A673 (cell line): ENCODE data around the gene CCDC106. TPM values are rescaled to one million over a fixed set of nuclear protein-coding genes. Genes with fewer than 3 reads are reported as not detected.

Source experiments
- BruUV-seq: library from RNA; stranded (reverse); fragments of 400-500 nt; replicated peaks from 2 replicates; lab custom pipeline; 2021; lab: Mats Ljungman, UMichigan
- CTCF ChIA-PET: fragments of 300-600 bp; sonication (Branson Sonifier 250); formaldehyde crosslinking; loops from one replicate; lab custom pipeline; 2022; ENCODE audit warnings: antibody characterized with exemption; lab: Charles Lee
- POLR2A ChIA-PET: fragments of 300-600 bp; sonication (Branson Sonifier 250); formaldehyde crosslinking; loops from one replicate; lab custom pipeline; 2022; ENCODE audit warnings: antibody characterized with exemption; ENCODE audit not compliant: low non-redundant PET; lab: Charles Lee
- DNase-seq: peaks from one replicate; pipeline ENCODE4 v3.0.0-alpha.2; 2015; ENCODE audit warnings: low spot score
- H3K27ac ChIP-seq: fragments of 200-600 bp; sonication (generic); 2 replicates; pipeline ENCODE4 v1.5.1; 2016; ENCODE audit warnings: mixed run types, low read depth, mild to moderate bottlenecking, mixed read lengths, antibody characterized with exemption, low read length; ENCODE audit not compliant: poor library complexity, severe bottlenecking
- H3K27me3 ChIP-seq: fragments of 200-600 bp; sonication (generic); replicated peaks from 2 replicates; pipeline ENCODE4 v1.6.1; 2017; ENCODE audit warnings: mixed run types, low read depth, mild to moderate bottlenecking, mixed read lengths, antibody characterized with exemption, low read length; ENCODE audit not compliant: insufficient read depth, poor library complexity
- H3K36me3 ChIP-seq: fragments of 200-600 bp; sonication (generic); 2 replicates; pipeline ENCODE4 v1.6.1; 2016; ENCODE audit warnings: mixed run types, mild to moderate bottlenecking, mixed read lengths, antibody characterized with exemption, low read length; ENCODE audit not compliant: insufficient read depth, poor library complexity, severe bottlenecking
- H3K4me1 ChIP-seq: fragments of 200-600 bp; sonication (generic); 2 replicates; pipeline ENCODE4 v1.6.1; 2017; ENCODE audit warnings: mixed run types, mild to moderate bottlenecking, mixed read lengths, antibody characterized with exemption, low read length; ENCODE audit not compliant: insufficient read depth, poor library complexity, severe bottlenecking
- H3K4me3 ChIP-seq: fragments of 200-600 bp; sonication (generic); 2 replicates; pipeline ENCODE4 v1.5.1; 2016; ENCODE audit warnings: low read depth, mixed run types, mild to moderate bottlenecking, mixed read lengths, low read length; ENCODE audit not compliant: poor library complexity, severe bottlenecking
- H3K9me3 ChIP-seq: fragments of 200-600 bp; sonication (generic); 2 replicates; pipeline ENCODE4 v1.6.1; 2016; ENCODE audit warnings: mixed run types, low read depth, mild to moderate bottlenecking, mixed read lengths, antibody characterized with exemption, low read length; ENCODE audit not compliant: poor library complexity, severe bottlenecking
- EZH2 ChIP-seq: fragments of 200-600 bp; sonication (generic); IDR thresholded peaks from 2 replicates; pipeline ENCODE4 v1.6.1; 2017; ENCODE audit warnings: borderline replicate concordance, low read depth, mild to moderate bottlenecking, mixed read lengths, antibody characterized with exemption, low read length; ENCODE audit not compliant: poor library complexity, severe bottlenecking
- intact Hi-C: fragments of 100-400 bp; cut with micrococcal nuclease; formaldehyde crosslinking; loops from one replicate; pipeline ENCODE4 v1.10.0; 2022; ENCODE audit not compliant: unreplicated experiment
- total RNA-seq: library from RNA; stranded (reverse); gene quantifications from 2 replicates; pipeline ENCODE4 v1.2.3, GENCODE V29; 2021
- TF ChIP-seq, protein P1 (sequence below): fragments of 300-800, 200-600 bp; sonication (generic); conservative IDR thresholded peaks from 2 replicates; pipeline ENCODE4 v1.5.1; 2017; ENCODE audit warnings: low read depth, mild to moderate bottlenecking, antibody characterized with exemption, low read length, moderate library complexity, mixed read lengths

Gene CCDC106
- total RNA-seq, 1 experiment from 2014 or later: 41.5 TPM

DNA sequence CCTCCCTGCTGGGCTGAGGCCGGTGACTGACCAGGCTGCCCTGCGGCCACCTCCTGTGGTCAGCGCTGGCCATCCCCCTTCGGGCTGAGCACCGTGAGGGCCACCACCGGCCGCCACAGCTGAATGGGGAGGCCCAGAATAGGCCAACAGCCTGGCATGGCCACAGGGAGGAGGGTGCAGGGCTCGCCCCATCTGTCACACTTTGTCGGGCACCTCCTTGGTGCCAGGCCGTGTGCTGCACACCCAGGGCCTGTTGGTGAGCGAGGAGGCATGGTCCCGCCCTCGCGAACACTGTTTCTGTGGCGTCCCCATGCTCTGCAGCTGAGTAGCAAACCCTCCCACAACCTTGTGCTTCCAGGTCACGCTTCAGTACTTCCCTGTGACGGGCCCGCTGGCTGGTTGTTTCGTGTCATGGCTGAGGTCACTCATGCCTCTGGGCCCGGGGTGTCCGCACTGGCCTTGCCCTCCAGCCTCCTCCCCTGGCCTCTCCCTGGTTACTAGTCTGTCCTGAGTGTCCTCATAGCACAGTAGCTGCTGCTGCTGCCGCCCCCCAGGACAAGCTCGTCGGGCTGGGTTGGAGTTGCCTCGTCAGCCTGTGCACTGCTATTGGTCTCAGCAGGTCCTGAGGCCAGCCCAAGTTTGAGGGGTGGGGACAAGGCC is 42.2 kb downstream of the CCDC106 start:
- no peak for TF ChIP-seq EZH2
- ChIA-PET POLR2A (no interaction called here), CTCF (interaction anchor here (1.1 kb wide), 1 partner anchor 13 kb away, joined by 3 read pairs; no protein-coding TSS in a partner anchor)
- no peaks in the 10 kb centered on the region for H3K9me3 ChIP-seq
- no peak overlapping the region for H3K4me3 ChIP-seq
- no peaks in the 10 kb centered on the region for H3K4me1 ChIP-seq
- peaks cover 49% of the 10 kb centered on the region for H3K36me3 ChIP-seq
- intact Hi-C loops: no loop called here
- DNase-seq: no peak
- no peaks in the 10 kb centered on the region for H3K27me3 ChIP-seq
- no TSS peak for BruUV-seq
- no peak overlapping the region for H3K27ac ChIP-seq

DNA sequence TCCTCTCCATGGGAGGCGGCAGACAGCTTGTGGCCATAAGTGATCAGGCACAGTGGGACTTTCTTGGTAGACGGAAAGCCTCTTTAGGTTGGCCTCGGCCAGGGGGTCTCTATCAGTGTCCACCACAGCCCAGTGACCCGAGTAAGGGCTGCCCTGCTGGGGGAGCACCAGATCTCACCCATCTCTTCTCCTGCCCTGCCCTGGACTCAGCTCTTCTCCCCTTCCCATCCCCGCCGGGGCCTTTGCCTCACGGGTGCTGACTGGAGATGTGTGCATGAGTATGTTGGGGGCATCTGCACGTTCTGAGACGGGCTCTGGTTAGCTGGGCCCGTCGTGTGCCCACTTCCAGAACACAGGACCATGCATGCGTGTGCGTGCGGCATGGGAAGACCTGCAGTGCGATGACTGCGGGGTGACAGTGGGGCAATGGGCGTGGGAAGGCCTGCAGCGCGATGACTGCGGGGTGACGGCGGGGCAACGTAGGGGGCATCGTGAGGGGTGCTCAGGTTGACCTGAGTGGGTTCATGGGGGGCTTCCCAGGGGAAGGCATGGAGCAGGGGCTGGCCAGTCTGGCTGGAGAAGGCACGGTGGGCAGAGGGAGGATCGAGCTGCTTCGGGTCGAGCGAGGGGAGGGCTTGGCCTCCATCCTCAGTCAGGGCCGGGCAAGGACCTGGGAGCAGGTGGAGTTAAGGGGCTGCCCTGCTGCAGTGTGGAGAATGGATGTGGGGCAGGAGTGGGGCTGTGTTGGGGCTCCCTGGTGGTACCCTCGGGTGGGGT is 42.9 kb downstream of the CCDC106 start:
- peaks cover 47% of the 10 kb centered on the region for H3K36me3 ChIP-seq
- POLR2A ChIA-PET: no interaction called here

DNA sequence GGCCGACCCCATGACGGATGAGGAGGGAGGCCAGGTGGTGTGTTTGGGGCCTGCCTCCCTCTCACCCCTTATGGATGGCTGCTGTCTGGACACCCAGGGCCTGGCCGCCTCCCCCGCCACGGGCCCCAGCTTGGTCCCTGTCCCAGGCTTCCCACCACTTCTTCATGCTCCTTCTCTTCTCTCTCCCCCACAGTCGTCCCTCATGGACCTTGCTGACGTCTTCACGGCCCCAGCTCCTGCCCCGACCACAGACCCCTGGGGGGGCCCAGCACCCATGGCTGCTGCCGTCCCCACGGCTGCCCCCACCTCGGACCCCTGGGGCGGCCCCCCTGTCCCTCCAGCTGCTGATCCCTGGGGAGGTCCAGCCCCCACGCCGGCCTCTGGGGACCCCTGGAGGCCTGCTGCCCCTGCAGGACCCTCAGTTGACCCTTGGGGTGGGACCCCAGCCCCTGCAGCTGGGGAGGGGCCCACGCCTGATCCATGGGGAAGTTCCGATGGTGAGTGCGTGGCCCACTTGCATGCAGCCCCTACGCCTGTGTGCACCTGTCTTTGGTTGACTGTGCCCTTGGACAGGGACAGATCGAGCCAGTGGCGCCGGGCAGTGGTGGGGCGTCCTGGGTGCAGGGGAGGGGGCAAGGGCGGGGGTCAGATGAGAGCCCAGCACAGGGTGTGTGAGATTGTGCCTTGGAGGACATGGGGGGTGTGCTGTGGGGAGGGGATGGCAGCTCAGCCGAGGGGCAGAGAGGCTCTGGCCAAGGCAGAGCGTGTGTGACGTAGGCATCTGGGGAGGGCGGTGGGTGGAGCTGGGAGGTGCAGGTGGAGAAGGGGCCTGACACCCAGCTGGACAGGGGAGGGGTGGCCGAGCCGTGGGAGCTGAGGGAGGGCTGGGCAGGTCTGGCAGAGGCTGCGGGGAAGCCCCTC is 43.8 kb downstream of the CCDC106 start:
- ChIA-PET CTCF (interaction anchor here (0.9 kb wide), 1 partner anchor 39 kb away, joined by 4 read pairs; no protein-coding TSS in a partner anchor), POLR2A (no interaction called here)
- no TSS peak for BruUV-seq
- H3K4me1 ChIP-seq: no peaks in the 10 kb centered on the region
- no peak for DNase-seq
- intact Hi-C loops: no loop called here
- H3K36me3 ChIP-seq: peaks cover 46% of the 10 kb centered on the region
- H3K27me3 ChIP-seq: no peaks in the 10 kb centered on the region
- no peak overlapping the region for H3K4me3 ChIP-seq
- no peak for TF ChIP-seq EZH2
- TF ChIP-seq, protein P1, sequence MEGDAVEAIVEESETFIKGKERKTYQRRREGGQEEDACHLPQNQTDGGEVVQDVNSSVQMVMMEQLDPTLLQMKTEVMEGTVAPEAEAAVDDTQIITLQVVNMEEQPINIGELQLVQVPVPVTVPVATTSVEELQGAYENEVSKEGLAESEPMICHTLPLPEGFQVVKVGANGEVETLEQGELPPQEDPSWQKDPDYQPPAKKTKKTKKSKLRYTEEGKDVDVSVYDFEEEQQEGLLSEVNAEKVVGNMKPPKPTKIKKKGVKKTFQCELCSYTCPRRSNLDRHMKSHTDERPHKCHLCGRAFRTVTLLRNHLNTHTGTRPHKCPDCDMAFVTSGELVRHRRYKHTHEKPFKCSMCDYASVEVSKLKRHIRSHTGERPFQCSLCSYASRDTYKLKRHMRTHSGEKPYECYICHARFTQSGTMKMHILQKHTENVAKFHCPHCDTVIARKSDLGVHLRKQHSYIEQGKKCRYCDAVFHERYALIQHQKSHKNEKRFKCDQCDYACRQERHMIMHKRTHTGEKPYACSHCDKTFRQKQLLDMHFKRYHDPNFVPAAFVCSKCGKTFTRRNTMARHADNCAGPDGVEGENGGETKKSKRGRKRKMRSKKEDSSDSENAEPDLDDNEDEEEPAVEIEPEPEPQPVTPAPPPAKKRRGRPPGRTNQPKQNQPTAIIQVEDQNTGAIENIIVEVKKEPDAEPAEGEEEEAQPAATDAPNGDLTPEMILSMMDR: no peak
- no peaks in the 10 kb centered on the region for H3K9me3 ChIP-seq
- no peak overlapping the region for H3K27ac ChIP-seq

More for the DNA sequence above, 42.9 kb downstream of the CCDC106 start:
- no peaks in the 10 kb centered on the region for H3K27me3 ChIP-seq
- BruUV-seq: no TSS peak
- H3K4me3 ChIP-seq: no peak overlapping the region
- no peaks in the 10 kb centered on the region for H3K4me1 ChIP-seq
- TF ChIP-seq, protein P1: no peak
- TF ChIP-seq EZH2: no peak
- CTCF ChIA-PET: interaction anchor here (0.9 to 1.1 kb wide), 2 partner anchors 12 to 38 kb away, joined by 3 to 4 read pairs; no protein-coding TSS in a partner anchor
- no peaks in the 10 kb centered on the region for H3K9me3 ChIP-seq
- H3K27ac ChIP-seq: no peak overlapping the region
- intact Hi-C loops: no loop called here
- no peak for DNase-seq
